Stimulated activated CD4-positive, alpha-beta T cell treated with anti-CD3 and anti-CD28 coated beads, Interleukin-2, amount 100 ng/mL, for 4 hours (primary cell): ENCODE results near the gene PLA2G5.

Experiments
- DNase-seq: peaks from one replicate; pipeline ENCODE4 v3.0.0-alpha.2; 2020; ENCODE audit warnings: low read depth

The PLA2G5 gene

DNA sequence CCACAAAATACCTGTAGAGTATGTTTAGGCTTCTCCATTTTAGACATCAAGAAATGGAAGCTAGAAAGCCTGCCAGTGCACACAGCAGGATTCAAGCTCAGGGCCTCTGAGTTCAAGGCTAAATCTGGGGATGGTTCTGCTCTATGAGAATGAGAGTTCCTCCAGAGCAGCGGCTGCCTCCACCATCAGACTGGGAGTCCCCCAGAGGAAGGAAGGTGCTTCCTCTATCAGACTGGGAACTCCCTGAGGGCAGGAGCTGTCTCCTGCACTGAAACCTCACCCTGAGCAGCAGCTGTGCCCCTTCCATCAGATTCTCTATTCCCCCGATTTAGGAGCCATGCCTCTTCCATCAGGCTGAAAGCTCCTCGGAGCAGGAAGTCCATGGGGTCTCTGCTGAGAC lies 20.1 kb downstream of the PLA2G5 start:
- DNase-seq = no peak

DNA sequence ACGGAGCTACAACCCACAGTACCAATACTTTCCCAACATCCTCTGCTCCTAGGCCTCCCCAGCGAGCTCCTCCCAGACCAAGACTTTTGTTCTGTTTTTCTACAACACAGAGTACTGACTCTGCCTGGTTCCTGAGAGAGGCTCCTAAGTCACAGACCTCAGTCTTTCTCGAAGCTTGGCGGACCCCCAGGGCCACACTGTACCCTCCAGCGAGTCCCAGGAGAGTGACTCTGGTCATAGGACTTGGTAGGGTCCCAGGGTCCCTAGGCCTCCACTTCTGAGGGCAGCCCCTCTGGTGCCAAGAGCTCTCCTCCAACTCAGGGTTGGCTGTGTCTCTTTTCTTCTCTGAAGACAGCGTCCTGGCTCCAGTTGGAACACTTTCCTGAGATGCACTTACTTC lies 20.6 kb downstream of the PLA2G5 start:
- DNase-seq = no peak

DNA sequence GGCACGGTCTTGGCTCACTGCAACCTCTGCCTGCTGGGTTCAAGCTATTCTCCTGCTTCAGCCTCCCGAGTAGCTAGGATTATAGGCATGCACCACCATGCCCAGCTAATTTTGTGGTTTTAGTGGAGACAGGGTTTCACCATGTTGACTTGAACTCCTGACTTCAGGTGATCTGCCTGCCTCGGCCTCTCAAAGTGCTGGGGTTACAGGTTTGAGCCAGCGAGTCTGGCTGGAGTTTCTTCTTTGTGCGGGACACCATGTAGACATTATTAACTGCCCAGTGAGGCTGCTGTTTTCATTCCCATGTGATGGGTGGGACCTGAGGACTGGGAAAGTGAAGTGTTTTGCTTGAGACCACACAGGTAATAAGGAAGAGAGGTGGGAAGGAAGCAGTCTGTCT lies 23.3 kb downstream of the PLA2G5 start:
- no peak for DNase-seq

DNA sequence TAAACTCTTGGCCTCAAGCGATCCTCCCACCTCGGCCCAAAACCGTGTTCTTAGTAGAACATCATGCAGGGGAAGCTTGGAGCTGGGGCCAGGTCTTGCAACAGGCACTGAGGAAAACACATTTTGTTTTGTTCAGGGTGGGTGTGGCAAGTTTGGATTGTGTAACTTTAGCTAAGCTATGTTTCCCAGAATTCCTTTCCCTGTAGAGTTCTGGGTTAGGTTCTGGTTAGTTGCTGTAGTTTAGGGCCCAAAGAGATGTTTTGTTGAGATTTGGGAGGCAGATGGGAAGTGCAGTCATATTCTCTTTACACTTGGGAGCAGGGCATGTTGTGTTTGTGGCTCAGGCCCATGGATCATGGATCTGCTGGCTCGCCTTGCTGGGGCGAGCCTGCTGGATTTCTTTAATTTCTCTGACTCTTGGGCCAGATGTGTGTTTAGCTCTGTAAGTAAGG lies 24.0 kb downstream of the PLA2G5 start:
- no peak for DNase-seq

DNA sequence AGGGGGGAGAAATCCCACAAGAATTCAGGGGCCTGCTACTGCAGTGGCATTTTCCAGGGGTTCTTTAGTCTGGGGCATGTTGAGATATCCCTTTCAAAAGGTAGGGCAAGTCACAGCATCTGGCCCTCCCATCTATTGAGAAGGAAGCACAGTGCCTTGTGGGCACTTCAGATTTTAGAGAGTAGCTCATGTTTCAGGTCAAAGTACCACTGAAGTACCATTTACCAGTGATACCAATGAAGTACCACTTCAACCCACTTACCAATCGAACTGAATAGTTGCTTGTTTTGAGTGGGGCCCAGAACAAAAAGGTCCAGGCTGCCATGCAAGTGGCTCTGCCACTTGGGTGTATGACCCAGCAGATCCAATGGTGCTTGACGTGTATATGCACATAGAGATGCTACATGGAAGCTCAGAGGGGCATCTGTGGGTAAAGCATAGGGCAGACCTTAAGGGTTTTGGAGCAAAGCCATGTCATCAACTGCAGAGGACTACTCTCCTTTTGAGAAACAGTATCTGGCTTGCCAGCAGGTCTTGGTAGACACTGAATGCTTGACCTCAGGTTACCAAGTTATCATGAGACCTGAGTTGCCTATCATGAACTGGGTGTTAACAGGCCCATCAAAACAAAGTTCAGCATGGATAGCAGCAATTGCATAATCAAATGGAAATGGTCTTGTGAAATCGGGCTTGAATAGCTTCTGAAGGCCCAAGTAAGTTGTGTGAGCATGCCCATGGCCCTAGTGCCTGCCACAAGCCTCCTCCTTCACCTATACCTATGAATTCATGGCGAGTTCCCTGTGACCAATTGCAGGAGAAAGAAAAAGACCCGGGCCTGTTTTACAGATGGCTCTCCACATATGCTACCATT lies 25.8 kb downstream of the PLA2G5 start:
- DNase-seq = no peak

DNA sequence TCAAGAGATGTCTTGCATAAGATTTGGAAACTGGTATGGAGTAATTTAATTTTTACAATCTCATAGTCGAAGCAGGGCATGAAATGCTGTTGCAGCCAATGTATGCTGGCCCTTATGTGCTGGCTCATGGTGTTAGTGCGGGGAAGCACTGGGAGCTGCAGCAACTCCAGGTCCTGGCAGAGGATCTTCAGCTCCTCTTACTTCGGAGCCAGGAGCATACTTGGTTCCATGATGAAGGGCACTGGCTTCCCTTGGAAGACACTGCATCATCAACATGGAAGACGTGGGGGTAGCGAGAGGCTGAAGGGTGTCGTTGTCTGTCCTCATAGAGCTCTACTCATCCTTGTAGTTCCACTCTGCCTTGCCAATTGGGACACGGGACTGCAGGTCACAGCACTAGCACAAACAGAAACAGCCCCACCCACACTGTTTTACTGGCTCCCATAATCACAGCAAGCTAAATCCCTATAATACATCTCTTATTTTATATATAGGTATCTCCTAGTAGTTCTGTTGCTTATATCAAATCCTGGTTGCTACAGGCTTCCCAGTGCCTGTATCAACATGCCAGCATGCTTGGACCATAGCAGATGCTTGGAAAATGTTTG lies 26.9 kb downstream of the PLA2G5 start:
- no peak for DNase-seq

DNA sequence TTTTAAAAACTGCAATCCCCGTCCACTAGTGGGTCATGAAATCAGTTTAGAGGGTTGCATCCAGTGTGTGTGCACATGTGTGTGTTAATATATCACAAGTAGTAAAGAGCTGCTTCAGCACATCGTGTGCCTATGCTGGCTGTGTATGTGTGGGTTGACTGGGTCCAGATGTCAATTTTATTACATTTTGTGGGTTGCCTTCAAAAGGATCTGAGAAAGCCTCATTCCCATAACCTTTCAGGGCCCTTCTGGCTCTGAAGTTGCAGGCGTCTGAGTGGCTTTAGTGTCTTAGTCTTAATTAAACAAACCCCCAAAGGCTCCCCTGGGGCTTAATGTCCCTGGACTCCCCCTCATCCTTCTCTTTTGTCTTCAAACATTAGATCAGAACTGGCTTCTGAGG lies 29.5 kb downstream of the PLA2G5 start:
- no peak for DNase-seq

DNA sequence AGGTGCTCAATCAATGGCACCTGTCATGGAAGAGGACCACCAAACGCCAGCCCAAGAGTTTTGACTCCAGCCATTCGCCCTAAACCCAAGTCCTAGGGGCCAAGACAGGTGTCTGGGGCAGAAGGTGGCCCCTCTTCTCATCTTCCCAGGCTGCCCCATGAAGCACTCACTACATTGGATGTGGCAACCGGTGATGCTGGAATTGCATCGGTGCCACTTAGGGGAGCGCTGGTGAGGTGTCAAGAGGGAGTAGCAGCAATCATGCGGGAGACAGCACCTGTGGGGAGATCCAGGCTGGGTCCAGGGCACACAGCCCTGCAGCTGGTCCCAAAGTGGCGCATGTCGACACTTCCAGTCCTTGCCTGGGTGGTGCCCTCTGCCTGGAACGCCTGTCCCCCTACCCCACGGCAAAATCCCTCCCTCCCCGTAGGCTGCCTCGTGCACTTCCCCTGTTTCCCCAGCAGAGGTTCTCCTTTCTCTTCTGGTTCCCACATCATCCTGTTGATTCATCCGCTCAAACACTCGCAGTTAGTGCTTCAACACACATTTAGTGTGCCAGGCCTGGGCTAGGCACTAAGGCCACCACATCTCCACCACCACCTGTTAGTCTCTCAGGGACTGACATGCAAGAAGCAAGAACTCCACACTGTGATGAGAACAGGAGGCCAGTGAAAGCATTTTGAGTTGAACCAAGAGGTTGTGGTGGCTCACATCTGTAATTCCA lies 30.8 kb downstream of the PLA2G5 start:
- DNase-seq = no peak

DNA sequence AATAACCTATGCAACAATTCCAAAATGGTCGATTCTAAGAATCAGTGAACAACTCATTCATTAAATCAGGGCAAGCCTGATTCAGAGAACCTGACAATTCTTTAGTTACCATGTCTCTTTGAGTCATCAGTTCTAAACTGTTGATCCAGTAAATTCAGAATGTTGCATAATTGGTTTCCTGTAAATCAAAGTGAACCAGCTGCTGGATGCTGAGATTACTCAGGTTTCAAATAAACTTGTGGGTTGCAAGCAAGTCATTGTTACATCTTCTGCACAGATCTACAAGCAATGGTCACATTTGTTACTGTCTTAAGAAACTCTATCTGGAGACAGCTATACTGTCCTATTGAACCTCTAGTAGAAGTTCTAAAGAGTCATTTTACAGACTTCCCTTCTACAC lies 32.9 kb downstream of the PLA2G5 start:
- no peak for DNase-seq

DNA sequence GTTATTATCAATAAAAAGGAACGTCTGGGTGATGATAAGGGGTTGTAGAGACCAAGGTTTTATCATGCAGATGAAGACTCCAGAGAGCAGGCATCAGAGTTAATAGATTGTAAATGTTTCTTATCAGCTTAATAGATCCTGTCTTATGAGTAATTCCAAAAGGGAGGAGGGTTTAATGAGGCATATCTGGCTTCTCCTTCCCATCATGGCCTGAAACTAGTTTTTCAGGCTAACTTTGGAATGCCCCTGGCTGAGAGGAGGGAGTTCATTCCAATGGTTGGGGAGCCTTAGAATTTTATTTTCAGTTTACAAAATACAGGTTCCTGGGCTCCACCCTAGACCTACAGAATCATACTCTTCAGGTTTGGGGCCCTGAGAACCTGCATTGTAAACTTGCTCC lies 35.9 kb downstream of the PLA2G5 start:
- no peak for DNase-seq

DNA sequence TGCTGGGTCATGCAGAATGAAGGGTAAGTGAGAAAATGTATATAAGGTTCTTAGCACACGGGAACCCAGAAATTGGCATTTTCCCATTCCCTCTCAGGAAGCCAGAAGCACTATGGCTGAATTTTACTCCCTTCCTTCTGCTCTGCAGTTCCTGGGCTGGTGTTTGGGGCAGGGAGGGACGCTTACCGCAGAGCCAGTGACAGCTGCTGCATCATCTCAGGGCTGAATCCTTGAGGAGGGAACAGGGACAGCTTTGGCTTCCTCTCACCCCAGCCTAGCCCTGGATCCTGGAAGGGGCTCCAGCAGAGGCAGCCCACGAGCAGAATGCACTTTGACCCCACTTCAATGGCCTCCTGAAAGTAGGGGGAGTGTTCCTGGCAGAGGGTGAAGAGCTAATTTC lies 37.4 kb downstream of the PLA2G5 start:
- no peak for DNase-seq

DNA sequence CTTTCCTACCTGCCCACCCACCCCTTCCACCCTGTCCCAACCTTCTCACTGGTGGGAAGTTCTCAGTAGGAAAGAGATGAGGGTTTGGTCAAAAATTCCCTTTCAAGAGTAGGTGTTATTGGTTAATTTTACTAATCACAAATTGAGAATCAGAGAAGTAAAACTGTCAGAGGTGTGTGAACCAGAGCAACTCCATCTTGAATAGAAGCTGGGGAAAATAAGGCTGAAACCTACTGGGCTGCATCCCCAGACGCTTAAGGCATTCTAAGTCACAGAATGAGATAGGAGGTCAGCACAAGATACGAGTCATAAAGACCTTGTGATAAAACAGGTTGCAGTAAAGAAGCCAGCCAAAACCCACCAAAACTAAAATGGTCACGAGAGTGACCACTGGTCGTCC lies 37.8 kb downstream of the PLA2G5 start:
- DNase-seq = no peak

DNA sequence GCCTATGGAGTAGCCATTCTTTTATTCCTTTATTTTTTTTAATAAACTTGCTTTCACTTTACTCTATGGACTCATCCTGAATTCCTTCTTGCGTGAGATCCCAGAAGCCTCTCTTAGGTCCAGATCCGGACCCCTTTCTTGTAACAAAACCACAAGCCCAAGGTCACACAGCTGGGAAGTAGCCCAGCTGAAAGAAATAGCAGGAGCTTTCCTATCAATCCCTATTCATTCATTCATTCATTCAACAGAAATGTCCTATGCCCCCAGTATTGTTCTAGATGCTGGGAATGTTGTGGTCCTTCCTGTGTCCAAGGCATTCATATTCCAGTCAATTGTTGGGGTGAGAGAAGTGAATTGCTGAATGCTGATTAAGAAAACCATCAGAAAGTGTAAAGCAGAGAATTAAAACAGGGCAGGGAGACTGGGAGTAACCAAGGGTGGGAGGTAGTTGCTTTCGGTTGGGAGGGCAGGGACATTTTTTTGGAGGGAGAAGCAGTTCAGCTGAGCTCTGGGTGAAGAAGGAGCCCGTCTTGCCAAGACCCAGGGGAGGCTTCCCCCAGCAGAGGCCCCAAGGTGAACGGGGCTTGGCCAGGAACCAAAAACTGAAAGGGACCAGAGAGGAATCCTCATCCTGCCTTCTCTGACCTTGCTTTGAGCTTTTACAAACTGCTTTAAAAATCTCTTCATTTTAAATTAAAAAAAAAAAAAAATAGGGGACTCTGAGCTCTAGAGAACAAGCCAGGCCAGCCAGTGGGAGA lies 38.6 kb downstream of the PLA2G5 start:
- no peak for DNase-seq

DNA sequence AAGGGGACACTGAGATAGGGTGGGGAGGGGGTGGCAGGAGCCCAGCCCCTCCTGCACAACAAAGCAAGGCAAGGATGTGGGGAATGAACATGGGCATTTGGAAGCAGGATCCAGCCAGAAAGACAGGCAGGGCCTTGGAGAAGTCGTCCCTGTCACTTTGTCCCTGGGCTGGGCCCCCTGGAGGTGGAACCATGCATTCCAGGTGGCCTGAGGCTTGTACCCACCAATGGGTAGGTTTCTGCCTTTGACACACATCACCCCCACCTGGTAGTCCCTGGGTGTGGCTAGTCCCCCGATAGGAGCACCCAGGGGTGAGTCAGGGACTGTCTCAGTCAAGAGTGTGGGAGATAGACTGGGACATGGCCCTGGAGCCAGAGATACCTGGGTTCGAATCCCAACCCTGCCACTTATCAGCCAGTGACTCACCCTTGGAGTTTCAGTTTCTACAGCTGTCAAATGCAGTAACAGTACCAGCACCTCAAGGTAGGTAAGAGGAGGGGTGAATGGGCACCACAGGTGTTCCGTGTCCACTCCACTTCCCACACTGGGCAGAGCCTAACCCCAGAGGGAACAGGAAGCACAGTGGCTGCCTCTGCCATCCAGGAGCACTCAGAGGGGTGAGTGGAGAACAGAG lies 39.3 kb downstream of the PLA2G5 start:
- DNase-seq = no peak

DNA sequence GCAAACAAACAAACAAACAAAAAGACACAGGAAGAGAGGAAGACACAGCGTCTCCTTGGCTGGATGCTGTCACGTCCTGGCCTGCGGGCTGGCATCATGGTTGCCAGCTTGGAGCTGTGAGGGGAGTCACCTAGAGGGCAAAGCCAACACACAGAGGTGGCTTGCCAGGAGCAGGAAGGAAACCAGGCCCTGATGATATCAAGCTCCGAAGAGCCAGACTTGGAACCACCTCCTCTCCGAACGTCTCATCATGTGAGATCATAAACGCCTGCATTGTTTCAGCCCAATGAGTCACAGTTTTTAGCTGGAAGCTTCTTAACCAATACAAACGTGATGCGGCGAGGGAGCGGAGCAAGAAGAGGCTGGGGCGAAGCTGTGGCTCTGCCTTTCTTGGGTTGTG lies 40.7 kb downstream of the PLA2G5 start:
- no peak for DNase-seq

DNA sequence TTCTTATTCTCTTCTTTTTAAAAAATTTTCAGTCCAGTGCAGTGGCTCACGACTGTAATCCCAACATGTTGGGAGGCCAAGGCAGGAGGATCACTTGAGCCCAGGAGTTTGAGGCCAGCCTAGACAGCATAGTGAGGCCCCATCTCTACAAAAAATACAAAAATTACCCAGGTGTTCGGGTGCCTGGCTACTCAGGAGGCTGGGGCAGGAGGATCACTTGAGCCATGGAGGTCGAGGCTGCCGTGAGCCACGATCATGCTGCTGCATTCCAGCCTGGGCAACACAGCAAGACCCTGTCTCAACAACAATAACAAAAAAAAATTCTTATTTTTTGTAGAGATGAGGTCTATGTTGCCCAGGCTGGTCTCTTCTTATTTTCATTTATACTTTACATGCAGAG lies 41.5 kb downstream of the PLA2G5 start:
- DNase-seq = no peak

DNA sequence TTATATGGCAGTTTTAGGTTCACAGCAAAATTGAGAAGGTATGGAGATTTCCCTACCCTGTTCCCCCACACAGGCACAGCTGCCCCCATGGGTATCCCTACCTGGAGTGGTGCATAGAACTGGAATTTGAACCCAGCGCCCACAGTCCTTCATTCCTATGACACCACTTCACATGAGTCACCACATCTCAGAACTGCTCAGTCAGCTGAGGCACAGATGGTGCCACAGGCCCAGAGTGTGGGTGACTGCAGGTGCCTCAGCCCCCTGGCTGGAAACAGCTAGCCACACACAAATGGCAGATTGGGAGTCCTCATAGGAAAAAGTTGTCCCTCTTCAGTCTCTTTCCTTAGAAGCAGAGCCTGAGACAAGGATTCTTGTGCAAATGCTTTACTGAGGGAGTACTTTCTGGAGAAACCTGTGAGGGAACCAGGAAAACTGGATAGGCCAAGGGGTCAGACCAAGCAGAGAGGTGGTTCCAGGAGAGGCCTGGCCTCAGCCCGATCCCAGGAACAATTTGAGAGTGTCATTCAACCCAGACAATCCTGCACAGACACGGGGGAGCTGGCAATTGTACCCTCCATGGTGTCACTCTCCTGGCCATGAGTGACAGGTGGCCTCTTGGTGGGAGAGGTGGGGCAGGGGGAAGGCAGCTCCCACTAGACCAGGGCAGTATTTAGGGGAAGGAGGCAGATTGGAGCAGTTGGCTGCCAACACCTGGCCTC lies 42.4 kb downstream of the PLA2G5 start:
- DNase-seq = no peak

DNA sequence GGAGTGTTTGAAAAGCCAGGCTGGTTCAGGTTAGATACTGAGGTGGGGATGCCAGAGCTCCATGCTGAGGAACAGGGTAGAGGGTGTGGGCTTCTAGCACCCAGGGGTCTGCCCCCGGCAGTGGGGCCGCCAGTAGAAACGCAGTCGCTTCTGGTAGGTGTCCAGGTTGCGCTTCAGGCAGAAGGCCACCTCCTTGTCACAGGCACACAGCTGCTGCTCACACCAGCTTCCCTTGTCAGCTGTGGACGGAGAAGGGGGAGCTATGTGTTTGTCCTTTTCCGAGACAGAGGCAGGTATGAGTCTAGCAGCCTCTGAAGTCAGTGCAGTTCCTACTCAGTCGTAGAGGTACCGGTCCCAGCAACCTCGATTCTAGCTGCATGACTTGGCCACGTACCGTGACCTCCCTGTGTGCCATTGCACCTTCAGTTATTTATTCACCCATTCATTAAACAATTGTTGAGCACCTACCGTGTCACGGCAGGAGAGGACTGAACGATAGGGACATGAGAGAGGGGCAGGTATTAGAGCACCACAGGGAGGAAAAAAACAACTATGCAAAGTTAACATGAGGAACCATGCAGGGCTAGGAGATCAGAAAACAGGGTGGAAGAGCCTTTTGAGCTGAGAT lies 44.1 kb downstream of the PLA2G5 start:
- no peak for DNase-seq

DNA sequence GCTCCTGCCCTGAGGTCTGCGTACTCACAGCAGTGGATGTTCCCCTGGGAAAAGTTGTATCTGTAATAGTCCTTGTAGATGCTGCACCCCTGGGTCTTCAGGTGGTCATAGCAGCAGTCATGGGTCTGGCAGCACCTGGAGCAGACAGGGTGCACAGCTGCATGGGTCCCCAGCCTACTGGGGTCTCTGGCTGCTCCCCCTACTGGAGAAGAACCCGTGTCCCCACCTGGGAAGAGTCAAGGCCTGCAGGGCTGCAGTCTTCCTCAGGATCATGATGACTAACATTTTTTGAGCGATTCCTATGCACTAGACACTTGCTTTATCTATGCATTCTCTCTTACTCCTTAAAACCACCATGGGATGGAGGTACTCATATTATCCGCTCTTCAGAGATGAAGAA lies 45.5 kb downstream of the PLA2G5 start:
- DNase-seq = no peak

DNA sequence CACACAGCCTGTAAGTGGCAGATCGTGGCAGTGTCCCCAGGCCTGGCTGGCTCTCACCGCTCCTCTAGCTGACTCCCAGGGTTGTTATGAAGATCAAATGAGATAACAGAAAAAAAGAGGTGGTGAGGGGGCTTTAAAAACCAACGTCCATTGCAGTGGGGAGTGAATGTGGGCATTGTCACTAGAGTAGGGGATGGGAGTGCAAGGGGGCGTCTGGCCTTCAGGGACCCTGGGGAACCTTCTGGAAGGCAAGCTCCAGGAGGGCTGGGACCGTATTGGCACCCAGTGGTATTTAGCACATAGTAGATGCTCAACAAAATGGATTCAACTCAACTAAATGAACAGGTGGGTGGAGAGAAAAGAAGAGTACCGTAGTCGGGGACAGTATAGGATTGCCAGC lies 45.9 kb downstream of the PLA2G5 start:
- no peak for DNase-seq

DNA sequence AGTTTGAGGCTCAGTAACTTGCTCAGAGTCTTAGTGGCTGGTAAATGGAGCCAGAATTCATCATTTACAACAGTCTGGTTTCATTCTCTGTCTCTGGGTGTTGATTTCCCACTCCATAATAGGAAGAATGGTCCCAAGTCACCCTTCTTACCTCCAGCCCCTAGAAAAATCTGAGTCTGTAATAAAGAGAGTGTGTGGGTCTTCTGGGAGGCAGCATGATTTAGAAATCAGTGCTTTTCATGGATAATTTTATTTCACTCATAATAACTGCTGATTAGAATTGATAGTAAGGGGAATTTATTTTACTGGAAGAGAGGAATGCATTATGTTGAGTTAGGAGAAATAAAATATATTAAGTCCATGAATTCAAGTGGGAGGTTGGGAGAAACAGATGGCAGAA lies 47.2 kb downstream of the PLA2G5 start:
- no peak for DNase-seq
